Kidney tubule cell (primary cell): ENCODE data around the gene RNF2.
"Not testable (repeated sequence)": the region's sequence is repeated elsewhere in the genome, so short reads cannot be mapped to it uniquely, and the experiment has no call there.

Source experiments
- DNase-seq: peaks from one replicate; pipeline ENCODE4 v3.0.0-alpha.2; 2018; ENCODE audit warnings: low spot score

RNF2 gene

GRCh38 chr1:185044981-185045813, at the start of gene RNF2:
Gene RNF2 (plus strand): TSS chr1:185045558. CDS start chr1:185087554, 41,996 bp downstream.
- peak; percentile 80 for DNase-seq

- DNase-seq: not testable (repeated sequence)
These were observed 45.4 kb upstream of the RNF2 start for GRCh38 chr1:184999974-185000373.

GRCh38 chr1:185001312-185001880, 44.0 kb upstream of the RNF2 start:
- DNase-seq: not testable (repeated sequence)

GRCh38 chr1:185008838-185009237, 36.5 kb upstream of the RNF2 start:
- DNase-seq: no peak

GRCh38 chr1:185010361-185010760, 35.0 kb upstream of the RNF2 start:
- no peak for DNase-seq

GRCh38 chr1:185014941-185015340, 30.4 kb upstream of the RNF2 start:
- DNase-seq: no peak

- no peak for DNase-seq
These were observed 29.7 kb upstream of the RNF2 start for GRCh38 chr1:185015631-185016030.

GRCh38 chr1:185016880-185017279, 28.5 kb upstream of the RNF2 start:
- peak; percentile 72 for DNase-seq

GRCh38 chr1:185017338-185017737, 28.0 kb upstream of the RNF2 start:
- peak; percentile 94 for DNase-seq

- DNase-seq: peak; percentile 5
These were observed 27.4 kb upstream of the RNF2 start for GRCh38 chr1:185017966-185018365.

- DNase-seq: no peak
These were observed 18.0 kb upstream of the RNF2 start for GRCh38 chr1:185027252-185027882.

- DNase-seq: no peak
These were observed 11.7 kb upstream of the RNF2 start for GRCh38 chr1:185033686-185034085.

- DNase-seq: no peak
These were observed 10.1 kb upstream of the RNF2 start for GRCh38 chr1:185035258-185035657.

- no peak for DNase-seq
These were observed 6.5 kb upstream of the RNF2 start for GRCh38 chr1:185038813-185039376.

GRCh38 chr1:185039726-185040407, 5.5 kb upstream of the RNF2 start:
- no peak for DNase-seq

GRCh38 chr1:185040408-185040735, 5.0 kb upstream of the RNF2 start:
- no peak for DNase-seq

GRCh38 chr1:185041742-185042141, 3.6 kb upstream of the RNF2 start:
- DNase-seq: no peak

GRCh38 chr1:185042737-185043136, 2.6 kb upstream of the RNF2 start:
- no peak for DNase-seq

GRCh38 chr1:185044387-185044786, 971 bp upstream of the RNF2 start:
- DNase-seq: no peak

GRCh38 chr1:185045814-185046492, 595 bp downstream of the RNF2 start:
- DNase-seq: peak; percentile 35

GRCh38 chr1:185046668-185047067, 1.3 kb downstream of the RNF2 start:
- no peak for DNase-seq

- no peak for DNase-seq
These were observed 4.3 kb downstream of the RNF2 start for GRCh38 chr1:185049670-185050069.
